Gastroesophageal sphincter (tissue), 4 donors: ENCODE measurements around the gene ZSCAN12. TPM values are rescaled to one million over a fixed set of nuclear protein-coding genes. Genes with fewer than 3 reads are reported as not detected.

Source experiments
- ATAC-seq: fragments of 150-250 bp; one replicate; pipeline ENCODE4 v1.9.1; 2016; ENCODE audit warnings: mild to moderate bottlenecking, moderate library complexity
- H3K27ac ChIP-seq, 4 donors: fragments of 200-600 bp; sonication (generic) in 3 of 4; 1 replicate in 3 of 4; 2 replicates in 1 of 4; pipeline ENCODE4 v1.5.1; 2016 to 2019
- H3K27me3 ChIP-seq: fragments of 200-600 bp; sonication (generic); one replicate; pipeline ENCODE4 v1.5.1; 2019
- H3K36me3 ChIP-seq, 2 donors: fragments of 200-600 bp; sonication (generic); one replicate each; pipeline ENCODE4 v1.5.1; 2019; ENCODE audit warnings: control low read depth in 1 of 2
- H3K4me1 ChIP-seq, 3 donors: fragments of 200-600 bp; sonication (generic); 1 replicate in 2 of 3; 2 replicates in 1 of 3; pipeline ENCODE4 v1.5.1; 2016 to 2019; ENCODE audit warnings: control low read depth in 2 of 3
- H3K4me3 ChIP-seq, 2 donors: fragments of 200-600 bp; sonication (generic); one replicate each; pipeline ENCODE4 v1.5.1; 2019; ENCODE audit warnings: mild to moderate bottlenecking in 1 of 2, moderate library complexity in 1 of 2
- H3K9me3 ChIP-seq, 3 donors: fragments of 200-600 bp; sonication (generic); one replicate each; pipeline ENCODE4 v1.5.1; 2017 to 2019; ENCODE audit warnings: control low read depth in 2 of 3
- EP300 ChIP-seq: sonication (generic); formaldehyde crosslinking; IDR thresholded peaks from one replicate; pipeline ENCODE4 v1.6.1; 2017; ENCODE audit warnings: antibody characterized with exemption, mild to moderate bottlenecking
- POLR2A ChIP-seq, 2 donors: fragments of 450-650 bp; IDR thresholded peaks; one replicate each; pipeline ENCODE4 v1.6.1; 2017; ENCODE audit warnings: antibody characterized with exemption in 2 of 2, mild to moderate bottlenecking in 2 of 2, moderate library complexity in 1 of 2
- POLR2AphosphoS5 ChIP-seq: sonication (generic); formaldehyde crosslinking; IDR thresholded peaks from one replicate; pipeline ENCODE4 v1.6.1; 2017; ENCODE audit warnings: antibody characterized with exemption
- WGBS, 2 donors: methylation state at CpG; one replicate each; pipeline ENCODE4 v1.1.5; 2018; ENCODE audit warnings: low coverage in 1 of 2; 5-methylcytosine and 5-hydroxymethylcytosine counted together
- small RNA-seq, 4 donors: library from RNA; depleted of rRNA; stranded (forward); fragments of <200 nt; gene quantifications; one replicate each; pipeline ENCODE3, GENCODE V24; 2016
- total RNA-seq, 4 donors: library from RNA; depleted of rRNA; stranded (reverse); fragments of >200 nt; gene quantifications; one replicate each; pipeline ENCODE4 v1.1.0, GENCODE V29; 2016
- TF ChIP-seq, protein P1 (sequence below), 4 experiments: fragments of 200-600 bp in 2 of 4; fragments of 450-650 bp in 2 of 4; sonication (generic) in 1 of 4; IDR thresholded peaks; one replicate each; pipeline ENCODE4 v1.5.1; 2017 to 2019; ENCODE audit warnings: antibody characterized with exemption in 4 of 4, mild to moderate bottlenecking in 2 of 4, moderate library complexity in 2 of 4

ZSCAN12 gene
- total RNA-seq, 4 donors from 2014 or later = 5.6 to 8.6 (median 6.0) TPM

DNA sequence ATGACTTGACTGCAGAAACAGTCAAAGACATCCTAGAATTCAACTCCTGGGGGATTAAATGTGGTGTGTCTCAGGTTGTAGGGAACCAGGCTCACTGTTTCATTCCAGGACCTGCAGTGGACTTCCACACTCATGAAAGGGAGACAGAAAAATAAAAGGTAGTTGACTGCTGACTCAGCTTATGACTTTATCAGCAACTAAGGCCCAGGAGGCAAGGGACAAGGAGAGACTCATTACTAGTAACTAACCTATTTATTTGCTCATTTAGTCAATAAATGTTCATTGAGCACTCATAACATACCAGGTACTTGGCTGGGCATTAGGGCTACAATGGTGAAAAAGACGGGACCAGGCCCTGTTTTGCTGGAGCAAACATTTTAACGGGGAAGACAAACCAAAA is 66.5 kb downstream of the ZSCAN12 start:
- H3K4me3 ChIP-seq = no peak overlapping the region
- peaks cover 4 to 13% of the 10 kb centered on the region in 2 donors for H3K36me3 ChIP-seq
- TF ChIP-seq EP300 (no peak), POLR2AphosphoS5 (no peak), POLR2A (IDR thresholded peaks at IDR 0.05) (no peak)
- TF ChIP-seq, protein P1, sequence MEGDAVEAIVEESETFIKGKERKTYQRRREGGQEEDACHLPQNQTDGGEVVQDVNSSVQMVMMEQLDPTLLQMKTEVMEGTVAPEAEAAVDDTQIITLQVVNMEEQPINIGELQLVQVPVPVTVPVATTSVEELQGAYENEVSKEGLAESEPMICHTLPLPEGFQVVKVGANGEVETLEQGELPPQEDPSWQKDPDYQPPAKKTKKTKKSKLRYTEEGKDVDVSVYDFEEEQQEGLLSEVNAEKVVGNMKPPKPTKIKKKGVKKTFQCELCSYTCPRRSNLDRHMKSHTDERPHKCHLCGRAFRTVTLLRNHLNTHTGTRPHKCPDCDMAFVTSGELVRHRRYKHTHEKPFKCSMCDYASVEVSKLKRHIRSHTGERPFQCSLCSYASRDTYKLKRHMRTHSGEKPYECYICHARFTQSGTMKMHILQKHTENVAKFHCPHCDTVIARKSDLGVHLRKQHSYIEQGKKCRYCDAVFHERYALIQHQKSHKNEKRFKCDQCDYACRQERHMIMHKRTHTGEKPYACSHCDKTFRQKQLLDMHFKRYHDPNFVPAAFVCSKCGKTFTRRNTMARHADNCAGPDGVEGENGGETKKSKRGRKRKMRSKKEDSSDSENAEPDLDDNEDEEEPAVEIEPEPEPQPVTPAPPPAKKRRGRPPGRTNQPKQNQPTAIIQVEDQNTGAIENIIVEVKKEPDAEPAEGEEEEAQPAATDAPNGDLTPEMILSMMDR (IDR thresholded peaks at IDR 0.05) = no peak
- 96 to 100% methylated on average over 2 of the region's 2 CpGs for WGBS, 2 donors
- H3K9me3 ChIP-seq = peaks cover 0 to 14% (median 0%) of the 10 kb centered on the region in 3 donors
- no peak for ATAC-seq
- H3K27me3 ChIP-seq = no peaks in the 10 kb centered on the region
- H3K4me1 ChIP-seq = peaks cover 6 to 26% (median 10%) of the 10 kb centered on the region in 3 donors
- peak overlapping the region in 1 of 4 donors; percentile 97 for H3K27ac ChIP-seq

DNA sequence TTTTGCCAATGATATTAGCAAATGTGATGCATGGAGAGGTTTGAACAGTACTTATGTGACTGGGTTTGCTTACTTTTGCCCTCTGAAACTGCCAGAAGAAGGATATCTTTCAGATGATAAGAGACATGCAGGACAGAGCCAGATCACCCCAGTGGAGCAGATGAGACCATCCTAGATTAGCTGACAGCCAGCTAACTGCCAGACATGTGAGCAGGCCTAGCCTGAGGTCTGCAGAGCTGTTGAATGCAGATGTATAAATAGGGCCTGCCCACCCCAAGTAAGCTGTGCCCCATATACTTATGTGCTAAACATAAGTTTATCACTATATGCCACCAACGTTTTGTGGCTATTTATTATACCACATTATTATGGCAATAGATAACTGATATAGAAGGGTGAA is 69.5 kb downstream of the ZSCAN12 start:
- ATAC-seq = no peak
- peaks cover 0 to 44% (median 3%) of the 10 kb centered on the region in 3 donors for H3K9me3 ChIP-seq
- WGBS, 2 donors = 69 to 75% methylated on average over 1 of the region's 1 CpG

More for the DNA sequence above, 69.5 kb downstream of the ZSCAN12 start:
- peaks cover 12 to 43% of the 10 kb centered on the region in 2 donors for H3K36me3 ChIP-seq
- H3K27me3 ChIP-seq = no peaks in the 10 kb centered on the region
- H3K27ac ChIP-seq = no peak overlapping the region
- TF ChIP-seq, protein P1 (IDR thresholded peaks at IDR 0.05) = no peak
- no peak for TF ChIP-seq POLR2A (IDR thresholded peaks at IDR 0.05)
- TF ChIP-seq EP300 = no peak
- H3K4me3 ChIP-seq = no peak overlapping the region
- peaks cover 0 to 10% (median 6%) of the 10 kb centered on the region in 3 donors for H3K4me1 ChIP-seq

Small RNA genes lying within 50 kb of the gene (small RNA-seq; reads per million reads assigned to genes)
- 0 reads per million in 4 donors for gene RNU2-45P

Other genes starting within 250 kb of the ZSCAN12 start
- 10 to 100 TPM; 11.4 to 17.1 (median 12.9) TPM for gene ZSCAN9, start 174.5 kb downstream of the ZSCAN12 start, total RNA-seq
- gene ZKSCAN4, start 147.5 kb downstream of the ZSCAN12 start, total RNA-seq = 1 to 10 TPM; 3.2 to 6.4 (median 5.0) TPM
- gene NKAPL, start 140.4 kb downstream of the ZSCAN12 start, total RNA-seq = 1 to 10 TPM; 3.1 to 6.6 (median 4.4) TPM
- gene ZSCAN26, start 132.6 kb downstream of the ZSCAN12 start, total RNA-seq = 10 to 100 TPM; 17.9 to 27.1 (median 24.5) TPM
- 1 to 10 TPM; 6.5 to 7.7 (median 7.2) TPM for gene PGBD1, start 118.2 kb downstream of the ZSCAN12 start, total RNA-seq
- 10 to 100 TPM; 14.9 to 32.0 (median 24.8) TPM for gene ZSCAN31, start 63.6 kb downstream of the ZSCAN12 start, total RNA-seq
- gene ZKSCAN3, start 49.8 kb downstream of the ZSCAN12 start, total RNA-seq = 1 to 10 TPM; 4.4 to 9.8 (median 6.9) TPM
- gene ZSCAN23, start 43.7 kb upstream of the ZSCAN12 start, total RNA-seq = 1 to 10 TPM; 2.6 to 8.1 (median 2.8) TPM
- not detected for gene GPX6, start 116.0 kb upstream of the ZSCAN12 start, total RNA-seq
- not detected for gene GPX5, start 126.1 kb upstream of the ZSCAN12 start, total RNA-seq